GM12878 (cell line): ENCODE results near the gene GNAO1. TPM values are rescaled to one million over a fixed set of nuclear protein-coding genes. Genes with fewer than 3 reads are reported as not detected.

Experiments
- ATAC-seq: fragments of 200-7000 bp; cut with Tn5 transposase; 3 replicates; pipeline ENCODE4 v1.9.1; 2020; ENCODE audit warnings: mild to moderate bottlenecking, moderate library complexity
- BruUV-seq: library from RNA; stranded (reverse); fragments of 400-500 nt; replicated peaks from 2 replicates; lab custom pipeline; 2021; lab: Mats Ljungman, UMichigan
- CTCF ChIA-PET: fragments of 300-600 bp; sonication (Branson Sonifier 250); formaldehyde crosslinking; extraction: SDS; loops from one replicate; lab custom pipeline; 2021; ENCODE audit warnings: inconsistent platforms; lab: Yijun Ruan, JAX
- POLR2A ChIA-PET: fragments of 350-600 bp; formaldehyde crosslinking; extraction: SDS; loops from one replicate; lab custom pipeline; 2021; ENCODE audit warnings: inconsistent platforms; lab: Charles Lee
- RAD21 ChIA-PET: fragments of 300-600 bp; sonication (Branson Sonifier 250); formaldehyde crosslinking; loops from one replicate; lab custom pipeline; 2023; ENCODE audit warnings: antibody characterized with exemption; ENCODE audit not compliant: unreplicated experiment; lab: Charles Lee
- SMC1A ChIA-PET: fragments of 300-600 bp; sonication (Branson Sonifier 250); formaldehyde crosslinking; loops from one replicate; lab custom pipeline; 2023; ENCODE audit not compliant: unreplicated experiment, uncharacterized antibody; lab: Charles Lee
- DNase-seq: peaks from one replicate; pipeline ENCODE4 v3.0.0-alpha.2; 2011; ENCODE audit warnings: low read depth, low spot score
- FAIRE-seq: peaks from 3 replicates; lab custom pipeline; 2011; peaks lifted over from hg19 to GRCh38; lab: Jason Lieb, UNC
- H2AFZ ChIP-seq: 2 replicates; pipeline ENCODE4 v1.6.0; 2011; ENCODE audit warnings: low read depth, low read length, control low read depth; ENCODE audit not compliant: control insufficient read depth
- H3K27ac ChIP-seq: 2 replicates; pipeline ENCODE4 v1.5.1; 2011; ENCODE audit warnings: control low read depth; ENCODE audit not compliant: control insufficient read depth, insufficient read depth
- H3K27me3 ChIP-seq, 2 experiments: replicated peaks in 1 of 2; 2 replicates each; pipeline versions ENCODE4 v1.6.0 to v1.6.1; 2011; ENCODE audit warnings: low read length in 1 of 2; ENCODE audit not compliant: control insufficient read depth in 2 of 2, insufficient read depth in 2 of 2
- H3K36me3 ChIP-seq, 2 experiments: 2 replicates each; pipeline ENCODE4 v1.5.1; 2011; ENCODE audit warnings: low read length in 1 of 2; ENCODE audit not compliant: control insufficient read depth in 2 of 2, insufficient read depth in 2 of 2
- H3K4me1 ChIP-seq: 2 replicates; pipeline ENCODE4 v1.6.1; 2011; ENCODE audit warnings: mild to moderate bottlenecking, low read length, moderate library complexity, mixed read lengths; ENCODE audit not compliant: control insufficient read depth, insufficient read depth
- H3K4me2 ChIP-seq: 2 replicates; pipeline ENCODE4 v1.6.0; 2011; ENCODE audit warnings: control low read depth; ENCODE audit not compliant: control insufficient read depth, insufficient read depth
- H3K4me3 ChIP-seq: fragments of 200-600 bp; sonication (generic); 2 replicates; pipeline ENCODE4 v1.5.1; 2016
- H3K79me2 ChIP-seq: 2 replicates; pipeline ENCODE4 v1.6.0; 2011; ENCODE audit warnings: low read length; ENCODE audit not compliant: control insufficient read depth, insufficient read depth
- H3K9ac ChIP-seq: 2 replicates; pipeline ENCODE4 v1.8.0; 2011; ENCODE audit warnings: low read length, control low read depth, mixed read lengths; ENCODE audit not compliant: control insufficient read depth, insufficient read depth
- H3K9me3 ChIP-seq: replicated peaks from 3 replicates; pipeline ENCODE4 v1.5.1; 2011; ENCODE audit warnings: mild to moderate bottlenecking, low read length; ENCODE audit not compliant: control insufficient read depth, insufficient read depth
- H4K20me1 ChIP-seq: 2 replicates; pipeline ENCODE4 v1.6.0; 2011; ENCODE audit not compliant: control insufficient read depth, insufficient read depth
- CEBPZ ChIP-seq: fragments of 150-350 bp; IDR thresholded peaks from 2 replicates; pipeline ENCODE4 v1.6.1; 2016; ENCODE audit warnings: low read depth, low read length
- HDGF ChIP-seq: fragments of 450-650 bp; IDR thresholded peaks from 2 replicates; pipeline ENCODE4 v1.6.1; 2016; ENCODE audit warnings: antibody characterized with exemption
- NBN ChIP-seq: fragments of 450-650 bp; IDR thresholded peaks from 2 replicates; pipeline ENCODE4 v1.6.1; 2016
- WGBS: methylation state at CpG from one replicate; pipeline ENCODE4 v1.1.6; 2016; ENCODE audit warnings: low lambda C conversion rate; ENCODE audit not compliant: insufficient replicate concordance, insufficient coverage; ENCODE audit errors: missing lambda C conversion rate; 5-methylcytosine and 5-hydroxymethylcytosine counted together
- in situ Hi-C: fragments of 300-500 bp; cut with MboI; formaldehyde crosslinking; loops from 9 replicates; pipeline ENCODE4 v1.14.3; 2018; ENCODE audit warnings: mixed read lengths
- intact Hi-C: fragments of 100-400 bp; cut with micrococcal nuclease; formaldehyde crosslinking; loops from one replicate; pipeline ENCODE4 v1.14.2; 2022; ENCODE audit not compliant: unreplicated experiment
- polyA plus RNA-seq, 11 experiments: library from polyadenylated mRNA; depleted of rRNA in 4 of 11; unstranded in 6 of 11; stranded (reverse) in 5 of 11; fragments of >200 nt; fragmentation: Nextera tagmentation in 4 of 11; fragmentation: Illumina TruSeq in 1 of 11; extraction: Ambion mirVana in 4 of 11; extraction: Trizol in 1 of 11; gene quantifications; 1 replicate in 1 of 11; 2 replicates in 10 of 11; pipeline versions ENCODE4 v1.2.1 to v1.2.3, GENCODE V29; 2011 to 2016; ENCODE audit warnings: inconsistent platforms in 2 of 11, missing spikeins in 2 of 11, low read depth in 1 of 11
- total RNA-seq, 4 experiments: library from RNA; depleted of rRNA in 3 of 4; stranded (reverse); fragments of >200 nt in 3 of 4; fragmentation: Illumina TruSeq in 1 of 4; extraction: Trizol in 1 of 4; gene quantifications; 2 replicates each; pipeline versions ENCODE4 v1.2.1 to v1.2.3, GENCODE V29; 2013 to 2021

The GNAO1 gene
- total and polyA plus RNA-seq, 10 of the 15 experiments (the other 5 are each of a cell fraction or from before 2014, with no cell fraction given) = 0.05 to 0.28 (median 0.14) TPM; not detected in 6

GRCh38 chr16:56278196-56278855 lies 87.0 kb downstream of the GNAO1 start:
- Histone ChIP-seq H3K36me3 (no peaks in the 10 kb centered on the region), H3K4me2 (no peak overlapping the region), H3K9me3 (no peaks in the 10 kb centered on the region; the same call in 2 of the 3 replicates), H3K9ac (no peak overlapping the region), H3K27me3 (no peaks in the 10 kb centered on the region; a peak in 1 of 4 replicates)
- intact Hi-C loops = no loop called here
- DNase-seq (no peak), FAIRE-seq (no peak)
- no TSS peak for BruUV-seq
- in situ Hi-C loops = no loop called here
- RAD21 ChIA-PET = no interaction called here
- TF ChIP-seq CEBPZ = no peak
- TF ChIP-seq, all 136 proteins: peak for 0
- POLR2A ChIA-PET = no interaction called here
- Histone ChIP-seq H3K4me1 (no peaks in the 10 kb centered on the region), H2AFZ (no peak overlapping the region), H3K79me2 (no peaks in the 10 kb centered on the region), H3K27ac (no peak overlapping the region), H4K20me1 (no peaks in the 10 kb centered on the region), H3K4me3 (no peak overlapping the region)
- CTCF ChIA-PET = interaction anchor here (1.4 kb wide), 1 partner anchor 8 kb away, joined by 3 read pairs; no protein-coding TSS in a partner anchor
- no peak for ATAC-seq
- WGBS = 25% methylated on average over 9 of the region's 9 CpGs
- SMC1A ChIA-PET = no interaction called here

GRCh38 chr16:56279132-56279531 lies 87.8 kb downstream of the GNAO1 start:
- no peak overlapping the region for H3K27ac ChIP-seq
- DNase-seq (no peak), ATAC-seq (peak; percentile 59), FAIRE-seq (no peak)
- no peak overlapping the region for H2AFZ ChIP-seq
- ChIA-PET POLR2A (no interaction called here), SMC1A (no interaction called here), CTCF (interaction anchor here (1.4 kb wide), 1 partner anchor 9 kb away, joined by 3 read pairs; no protein-coding TSS in a partner anchor), RAD21 (interaction anchor here (0.8 kb wide), 1 partner anchor 231 kb away, joined by 3 read pairs; no protein-coding TSS in a partner anchor)
- no peaks in the 10 kb centered on the region for H3K4me1 ChIP-seq
- no peaks in the 10 kb centered on the region for H3K79me2 ChIP-seq
- TF ChIP-seq HDGF (no peak), NBN (no peak)
- in situ Hi-C loops = no loop called here
- H3K27me3 ChIP-seq = no peaks in the 10 kb centered on the region; a peak in 1 of 4 replicates
- 13% methylated on average over 8 of the region's 8 CpGs for WGBS
- intact Hi-C loops = no loop called here
- BruUV-seq = no TSS peak
- H4K20me1 ChIP-seq = no peaks in the 10 kb centered on the region
- no peak overlapping the region for H3K9ac ChIP-seq
- H3K4me3 ChIP-seq = no peak overlapping the region
- no peaks in the 10 kb centered on the region for H3K36me3 ChIP-seq
- no peaks in the 10 kb centered on the region; the same call in 2 of the 3 replicates for H3K9me3 ChIP-seq
- no peak overlapping the region for H3K4me2 ChIP-seq
